ENCODE measurements around the gene SMIM20. TPM values are rescaled to one million over a fixed set of nuclear protein-coding genes. Genes with fewer than 3 reads are reported as not detected.
"Not testable (repeated sequence)": the region's sequence is repeated elsewhere in the genome, so short reads cannot be mapped to it uniquely, and the experiment has no call there.

The SMIM20 gene
- total RNA-seq, 1 donor from 2014 or later = 19.2 TPM

DNA sequence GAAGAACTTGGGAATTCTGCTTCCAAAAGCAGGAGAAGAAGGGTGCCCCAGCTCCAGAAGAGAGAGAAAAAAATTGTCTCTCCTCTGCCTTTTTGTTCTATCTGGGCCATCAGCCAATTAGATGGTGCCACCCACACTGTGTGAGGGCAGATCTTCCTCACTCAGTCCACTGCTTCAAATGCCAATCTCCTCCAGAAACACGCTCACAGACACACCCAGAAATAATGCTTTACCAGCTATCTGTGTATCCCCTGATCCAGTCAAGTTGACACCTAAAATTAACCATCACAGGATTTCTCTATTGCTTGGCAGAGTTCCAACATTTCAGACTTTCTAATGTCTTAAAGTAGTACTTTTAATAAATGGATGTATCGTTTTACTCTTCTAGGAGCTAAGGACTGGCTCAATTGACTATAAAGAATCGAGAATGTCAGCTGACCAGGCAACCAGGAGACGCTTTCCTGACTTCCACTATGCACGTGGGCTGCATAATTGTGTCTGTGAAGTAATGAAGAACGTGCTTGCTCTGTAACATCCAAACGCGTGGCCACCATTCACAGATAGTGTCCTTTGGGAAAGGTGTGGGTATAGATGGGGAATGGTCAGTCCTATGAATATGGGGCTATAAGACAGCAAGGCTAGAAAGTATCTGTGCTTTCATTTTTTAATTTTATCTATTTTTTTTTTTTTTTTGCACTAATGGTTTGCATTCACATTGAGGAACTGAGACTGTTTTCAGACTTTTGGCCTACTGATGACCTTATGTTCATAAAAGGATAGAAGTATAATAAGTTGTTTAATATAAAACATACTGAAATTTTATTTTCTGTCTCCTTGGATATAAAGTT, 9.9 kb upstream of the SMIM20 start:
- no peak overlapping the region for H3K4me3 Mint-ChIP-seq
- H3K4me1 Mint-ChIP-seq (ENCODE audit: low read depth) = no peaks in the 10 kb centered on the region
- DNase-seq (ENCODE audit: low spot score) = no peak
- H3K27me3 Mint-ChIP-seq (ENCODE audit: insufficient read depth) = peaks cover 4% of the 10 kb centered on the region
- intact Hi-C loops (cut with micrococcal nuclease) = no loop called here
- H3K36me3 Mint-ChIP-seq (ENCODE audit: low read depth) = no peaks in the 10 kb centered on the region
- H3K9me3 Mint-ChIP-seq = no peaks in the 10 kb centered on the region
- no peak overlapping the region for H3K27ac Mint-ChIP-seq

DNA sequence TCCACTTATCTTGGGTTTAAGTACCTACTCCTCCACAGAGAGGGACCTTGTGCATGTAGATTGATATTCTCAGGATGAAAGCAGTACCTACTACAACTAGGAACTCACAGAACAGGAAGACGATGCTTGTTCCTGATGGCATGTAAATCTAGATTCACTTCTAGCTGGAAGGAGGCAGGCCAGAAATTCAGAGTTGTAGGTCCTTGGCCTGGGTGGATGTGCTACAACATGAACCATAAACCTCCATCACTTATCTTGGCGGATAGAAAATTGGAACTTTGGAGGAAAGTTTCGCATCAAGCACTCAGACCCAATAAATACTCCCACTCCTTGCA, 9.3 kb upstream of the SMIM20 start:
- Mint-ChIP-seq H3K4me1 (ENCODE audit: low read depth) (no peaks in the 10 kb centered on the region), H3K9me3 (no peaks in the 10 kb centered on the region), H3K4me3 (no peak overlapping the region), H3K36me3 (ENCODE audit: low read depth) (no peaks in the 10 kb centered on the region), H3K27ac (no peak overlapping the region), H3K27me3 (ENCODE audit: insufficient read depth) (peaks cover 4% of the 10 kb centered on the region)
- no peak for DNase-seq (ENCODE audit: low spot score)
- intact Hi-C loops (cut with micrococcal nuclease) = no loop called here

GRCh38 chr4:25905371-25905770, 8.6 kb upstream of the SMIM20 start:
- Mint-ChIP-seq H3K27ac (no peak overlapping the region), H3K36me3 (ENCODE audit: low read depth) (no peaks in the 10 kb centered on the region), H3K4me1 (ENCODE audit: low read depth) (no peaks in the 10 kb centered on the region), H3K27me3 (ENCODE audit: insufficient read depth) (peaks cover 8% of the 10 kb centered on the region), H3K4me3 (no peak overlapping the region), H3K9me3 (no peaks in the 10 kb centered on the region)
- DNase-seq (ENCODE audit: low spot score) = no peak
- intact Hi-C loops (cut with micrococcal nuclease) = no loop called here

GRCh38 chr4:25906113-25906512, 7.9 kb upstream of the SMIM20 start:
- H3K27ac Mint-ChIP-seq; H3K36me3 Mint-ChIP-seq (ENCODE audit: low read depth); H3K4me3 Mint-ChIP-seq; H3K4me1 Mint-ChIP-seq (ENCODE audit: low read depth); intact Hi-C loops (cut with micrococcal nuclease); H3K9me3 Mint-ChIP-seq; H3K27me3 Mint-ChIP-seq (ENCODE audit: insufficient read depth); DNase-seq (ENCODE audit: low spot score): not testable (repeated sequence)

DNA sequence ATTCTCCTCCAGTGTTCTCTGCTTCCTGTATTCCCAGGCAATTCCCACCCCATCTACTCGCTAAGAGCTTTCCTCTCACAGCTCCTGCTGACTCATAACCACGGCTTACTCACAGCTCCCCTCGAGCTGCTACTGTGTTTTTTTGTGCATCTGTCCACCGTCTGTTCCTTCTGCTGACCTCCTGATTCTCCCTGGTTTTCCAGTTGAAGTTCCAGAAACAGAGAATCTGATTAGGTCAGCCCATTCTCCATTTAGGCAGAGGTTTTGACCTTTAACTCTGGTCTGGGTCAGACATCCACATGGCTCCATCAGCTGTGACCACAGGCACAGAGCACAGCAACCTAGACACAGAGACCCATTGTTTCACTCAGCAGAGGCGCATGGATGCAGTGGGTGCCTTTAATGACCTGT, 5.5 kb upstream of the SMIM20 start:
- Mint-ChIP-seq H3K4me1 (ENCODE audit: low read depth) (peaks cover 6% of the 10 kb centered on the region), H3K9me3 (no peaks in the 10 kb centered on the region), H3K27ac (no peak overlapping the region), H3K36me3 (ENCODE audit: low read depth) (no peaks in the 10 kb centered on the region), H3K27me3 (ENCODE audit: insufficient read depth) (peaks cover 7% of the 10 kb centered on the region), H3K4me3 (no peak overlapping the region)
- intact Hi-C loops (cut with micrococcal nuclease) = no loop called here
- no peak for DNase-seq (ENCODE audit: low spot score)

- DNase-seq (ENCODE audit: low spot score) = no peak
- intact Hi-C loops (cut with micrococcal nuclease) = loop anchor here (10.0 kb wide), 2 partner anchors 677 to 1327 kb away; partner anchors contain the start of genes DHX15 and PI4K2B
- H3K36me3 Mint-ChIP-seq (ENCODE audit: low read depth) = peaks cover 6% of the 10 kb centered on the region
- peaks cover 24% of the 10 kb centered on the region for H3K4me1 Mint-ChIP-seq (ENCODE audit: low read depth)
- no peak overlapping the region for H3K4me3 Mint-ChIP-seq
- H3K27me3 Mint-ChIP-seq (ENCODE audit: insufficient read depth) = peaks cover 7% of the 10 kb centered on the region
- H3K9me3 Mint-ChIP-seq = no peaks in the 10 kb centered on the region
- no peak overlapping the region for H3K27ac Mint-ChIP-seq
Observed at GRCh38 chr4:25911356-25911755, 2.7 kb upstream of the SMIM20 start.

DNA sequence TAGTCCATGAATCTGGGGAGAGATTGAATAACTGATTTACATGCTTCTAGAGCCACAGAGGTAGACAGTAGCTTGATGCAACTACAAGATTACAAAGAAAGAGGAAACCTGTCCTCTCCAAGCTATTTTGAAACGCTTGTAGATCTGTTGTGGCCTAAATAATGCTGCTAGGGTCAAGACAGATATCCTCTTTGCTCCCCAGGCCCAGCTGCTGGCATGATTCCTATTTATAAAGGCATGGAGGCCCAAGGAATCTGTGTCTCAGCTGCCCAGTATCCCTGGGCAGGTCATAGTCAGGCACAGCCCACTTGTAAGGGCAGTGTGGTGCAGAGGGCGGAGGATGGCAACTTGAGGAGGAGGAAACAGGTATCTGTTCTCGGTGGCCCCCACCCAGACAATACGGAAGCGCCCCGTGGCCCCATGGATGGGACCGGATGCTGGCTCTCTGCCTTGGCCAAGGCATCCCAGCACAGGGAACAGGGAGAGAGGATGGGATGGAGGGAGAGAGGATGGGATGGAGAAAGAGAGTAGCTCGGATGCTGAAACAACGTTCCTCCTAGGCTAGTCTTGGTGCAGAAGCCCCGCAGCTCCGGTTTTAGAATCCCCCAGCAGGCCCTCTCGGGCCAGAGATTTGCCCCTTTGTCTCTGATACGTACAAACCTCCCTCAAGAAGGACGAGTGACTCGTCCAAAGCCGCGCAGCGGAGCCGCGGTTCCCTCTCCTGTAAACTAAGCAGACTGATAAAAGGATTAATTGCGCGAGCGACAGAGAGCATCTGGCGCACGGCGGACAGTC, 767 bp upstream of the SMIM20 start:
- Mint-ChIP-seq H3K4me3 (peak overlapping the region; percentile 94), H3K9me3 (no peaks in the 10 kb centered on the region), H3K27ac (peak overlapping the region; percentile 85), H3K36me3 (ENCODE audit: low read depth) (peaks cover 6% of the 10 kb centered on the region), H3K4me1 (ENCODE audit: low read depth) (peaks cover 24% of the 10 kb centered on the region), H3K27me3 (ENCODE audit: insufficient read depth) (peaks cover 5% of the 10 kb centered on the region)
- intact Hi-C loops (cut with micrococcal nuclease) = loop anchor here (10.0 kb wide), 2 partner anchors 678 to 1328 kb away; partner anchors contain the start of genes DHX15 and PI4K2B
- DNase-seq (ENCODE audit: low spot score) = peak; percentile 6

DNA sequence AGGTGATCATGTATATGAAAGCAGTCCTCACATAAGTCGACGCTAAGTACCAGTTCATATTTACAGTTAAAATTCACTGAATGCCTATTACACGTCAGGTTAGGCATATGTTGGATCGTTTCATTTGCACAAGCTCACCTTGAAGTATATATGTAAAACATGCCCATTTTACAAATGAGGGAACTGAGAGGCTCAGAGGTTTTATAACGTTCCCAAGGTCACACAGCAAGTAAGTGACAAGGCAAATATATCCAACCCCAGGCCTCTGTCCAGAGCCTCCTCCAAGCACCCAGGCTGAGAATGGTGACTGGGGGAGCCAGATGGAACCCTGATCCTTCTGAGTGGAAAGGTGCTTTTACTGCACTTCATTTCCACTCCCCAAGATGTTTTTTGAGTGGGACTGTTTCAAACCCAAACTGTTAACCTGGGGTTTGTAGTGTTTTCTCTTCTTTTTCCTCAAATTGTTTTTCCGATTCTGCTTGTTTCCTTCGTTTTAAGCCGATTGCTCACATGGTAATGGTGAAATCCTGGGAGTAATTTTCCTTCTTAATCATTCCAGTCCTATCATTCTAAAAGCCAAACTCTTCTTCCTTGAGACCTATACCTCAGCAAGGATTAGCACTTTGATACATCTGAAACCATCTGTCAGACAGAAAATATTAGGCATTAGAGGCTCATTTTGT, 791 bp downstream of the SMIM20 start:
- intact Hi-C loops (cut with micrococcal nuclease) = loop anchor here (1.0 to 10.0 kb wide), 12 partner anchors 23 to 1330 kb away; partner anchors contain the start of genes ANAPC4, DHX15, PI4K2B and SEPSECS
- H3K4me3 Mint-ChIP-seq = peak overlapping the region; percentile 94

GRCh38 chr4:25915353-25915705, 1.3 kb downstream of the SMIM20 start:
- Mint-ChIP-seq H3K27me3 (ENCODE audit: insufficient read depth) (peaks cover under 1% of the 10 kb centered on the region), H3K36me3 (ENCODE audit: low read depth) (peaks cover 7% of the 10 kb centered on the region), H3K4me1 (ENCODE audit: low read depth) (peaks cover 24% of the 10 kb centered on the region), H3K4me3 (peak overlapping the region; percentile 94), H3K27ac (peak overlapping the region; percentile 99), H3K9me3 (no peaks in the 10 kb centered on the region)
- DNase-seq (ENCODE audit: low spot score) = no peak
- intact Hi-C loops (cut with micrococcal nuclease) = loop anchor here (2.0 to 10.0 kb wide), 3 partner anchors 681 to 1331 kb away; partner anchors contain the start of genes DHX15, PI4K2B and SEPSECS

More for the DNA sequence above, 791 bp downstream of the SMIM20 start:
- Mint-ChIP-seq H3K27ac (peak overlapping the region; percentile 99), H3K9me3 (no peaks in the 10 kb centered on the region), H3K36me3 (ENCODE audit: low read depth) (peaks cover 7% of the 10 kb centered on the region), H3K27me3 (ENCODE audit: insufficient read depth) (peaks cover 5% of the 10 kb centered on the region), H3K4me1 (ENCODE audit: low read depth) (peaks cover 24% of the 10 kb centered on the region)
- DNase-seq (ENCODE audit: low spot score) = no peak

DNA sequence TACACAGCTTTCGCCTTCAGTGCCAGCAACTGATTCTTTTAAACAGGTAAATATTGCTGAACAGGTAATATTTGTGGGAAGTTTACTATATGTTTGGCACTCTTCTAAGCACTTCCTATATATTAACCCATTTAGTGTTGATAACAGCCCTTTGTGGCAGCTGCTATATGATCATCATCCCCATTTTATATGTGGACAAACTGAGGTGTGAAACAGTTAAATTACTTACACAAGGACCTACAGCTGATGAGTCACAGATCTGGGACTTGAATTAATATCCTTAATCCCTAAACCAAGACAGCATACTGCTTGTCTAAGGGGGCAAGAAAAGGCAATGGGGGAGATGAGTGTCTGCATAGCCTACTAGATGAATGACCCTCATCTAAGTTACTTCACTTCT, 2.9 kb downstream of the SMIM20 start:
- Mint-ChIP-seq H3K27me3 (ENCODE audit: insufficient read depth) (no peaks in the 10 kb centered on the region), H3K4me3 (no peak overlapping the region), H3K4me1 (ENCODE audit: low read depth) (peaks cover 30% of the 10 kb centered on the region), H3K9me3 (no peaks in the 10 kb centered on the region), H3K27ac (no peak overlapping the region), H3K36me3 (ENCODE audit: low read depth) (peaks cover 7% of the 10 kb centered on the region)
- no peak for DNase-seq (ENCODE audit: low spot score)
- intact Hi-C loops (cut with micrococcal nuclease) = loop anchor here (10.0 kb wide), 2 partner anchors 682 to 1332 kb away; partner anchors contain the start of genes DHX15 and PI4K2B

- intact Hi-C loops (cut with micrococcal nuclease) = loop anchor here (10.0 kb wide), 2 partner anchors 685 to 1335 kb away; partner anchors contain the start of genes DHX15 and PI4K2B
- no peak for DNase-seq (ENCODE audit: low spot score)
- no peaks in the 10 kb centered on the region for H3K27me3 Mint-ChIP-seq (ENCODE audit: insufficient read depth)
- H3K9me3 Mint-ChIP-seq = no peaks in the 10 kb centered on the region
- H3K27ac Mint-ChIP-seq = no peak overlapping the region
- H3K36me3 Mint-ChIP-seq (ENCODE audit: low read depth) = peaks cover 10% of the 10 kb centered on the region
- H3K4me1 Mint-ChIP-seq (ENCODE audit: low read depth) = peaks cover 14% of the 10 kb centered on the region
- no peak overlapping the region for H3K4me3 Mint-ChIP-seq
Observed at GRCh38 chr4:25919676-25920075, 5.7 kb downstream of the SMIM20 start.

DNA sequence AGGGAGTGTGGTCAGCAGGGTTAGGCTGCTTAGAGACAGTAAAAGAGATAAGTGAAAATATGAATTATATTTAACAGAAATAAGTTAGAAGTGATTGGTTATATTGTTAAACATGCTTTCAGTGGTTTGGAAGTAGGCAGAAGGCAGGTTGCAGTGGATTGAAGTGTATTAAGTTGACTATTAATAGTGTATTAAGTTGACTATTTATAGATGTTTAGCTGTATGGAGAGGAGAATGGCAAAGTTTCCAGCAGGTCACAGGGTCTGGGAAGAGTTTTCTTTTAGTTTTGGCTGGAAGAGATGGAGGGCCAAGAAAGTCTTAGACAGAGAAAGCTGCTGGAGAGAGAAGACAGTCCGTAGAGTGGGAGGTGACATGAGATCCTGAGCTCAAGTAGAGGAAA, 7.9 kb downstream of the SMIM20 start:
- intact Hi-C loops (cut with micrococcal nuclease) = no loop called here
- no peak overlapping the region for H3K27ac Mint-ChIP-seq
- no peaks in the 10 kb centered on the region for H3K27me3 Mint-ChIP-seq (ENCODE audit: insufficient read depth)
- H3K4me3 Mint-ChIP-seq = no peak overlapping the region
- peaks cover 4% of the 10 kb centered on the region for H3K36me3 Mint-ChIP-seq (ENCODE audit: low read depth)
- no peak for DNase-seq (ENCODE audit: low spot score)
- no peaks in the 10 kb centered on the region for H3K9me3 Mint-ChIP-seq
- peaks cover 6% of the 10 kb centered on the region for H3K4me1 Mint-ChIP-seq (ENCODE audit: low read depth)
